ENCODE data around the gene APOC4.

The APOC4 gene

GRCh38 chr19:44974857-44975256, 32.8 kb downstream of the APOC4 start:
- Histone ChIP-seq H3K4ac (ENCODE audit: low read length) (no peak overlapping the region), H2BK12ac (ENCODE audit: low read length) (no peak overlapping the region), H3K18ac (ENCODE audit: low read length) (no peak overlapping the region), H4K91ac (ENCODE audit: low read depth, low read length, poor library complexity) (no peak overlapping the region), H2BK15ac (ENCODE audit: low read length) (no peak overlapping the region), H3K36me3 (replicated peaks in 1 of 2; ENCODE audit: control insufficient read depth in 2 of 2, insufficient read depth in 2 of 2, low read length in 2 of 2) (peaks cover 44 to 75% of the 10 kb centered on the region in 2 donors), H2AK5ac (ENCODE audit: low read depth, low read length) (no peak overlapping the region), H4K8ac (ENCODE audit: low read depth, low read length) (no peak overlapping the region), H2BK5ac (ENCODE audit: low read length) (no peak overlapping the region), H3K79me1 (ENCODE audit: low read depth, low read length) (no peaks in the 10 kb centered on the region), H3K4me2 (ENCODE audit: insufficient read depth, low read length, poor library complexity, severe bottlenecking) (no peak overlapping the region), H3K9ac (ENCODE audit: low read depth, low read length, poor library complexity) (no peak overlapping the region), H3K4me3 (ENCODE audit: low read length in 2 of 2) (no peak overlapping the region), H3K27me3 (ENCODE audit: control insufficient read depth in 3 of 3, insufficient read depth in 3 of 3, low read depth in 1 of 3, low read length in 3 of 3) (no peaks in the 10 kb centered on the region), H2AFZ (ENCODE audit: low read length) (no peak overlapping the region), H3K4me1 (ENCODE audit: control insufficient read depth in 2 of 2, insufficient read depth in 1 of 2, low read depth in 1 of 2, low read length in 2 of 2) (no peaks in the 10 kb centered on the region), H3K9me3 (replicated peaks in 1 of 2; ENCODE audit: control insufficient read depth in 2 of 2, insufficient read depth in 1 of 2, low read depth in 1 of 2, low read length in 2 of 2) (no peaks in the 10 kb centered on the region), H3K14ac (ENCODE audit: low read length) (no peak overlapping the region), H2BK120ac (ENCODE audit: low read depth, low read length) (no peak overlapping the region), H3K27ac (replicated peaks; ENCODE audit: low read length) (no peak overlapping the region), H3K23ac (ENCODE audit: low read depth, low read length, poor library complexity) (no peak overlapping the region)
- DNase-seq (ENCODE audit: low spot score), result no peak
- no CpG with 5 or more reads among the region's 5 CpGs for WGBS, 2 donors (ENCODE audit: extremely low coverage in 2 of 2, insufficient read length in 2 of 2, insufficient replicate concordance in 1 of 2)

DNA sequence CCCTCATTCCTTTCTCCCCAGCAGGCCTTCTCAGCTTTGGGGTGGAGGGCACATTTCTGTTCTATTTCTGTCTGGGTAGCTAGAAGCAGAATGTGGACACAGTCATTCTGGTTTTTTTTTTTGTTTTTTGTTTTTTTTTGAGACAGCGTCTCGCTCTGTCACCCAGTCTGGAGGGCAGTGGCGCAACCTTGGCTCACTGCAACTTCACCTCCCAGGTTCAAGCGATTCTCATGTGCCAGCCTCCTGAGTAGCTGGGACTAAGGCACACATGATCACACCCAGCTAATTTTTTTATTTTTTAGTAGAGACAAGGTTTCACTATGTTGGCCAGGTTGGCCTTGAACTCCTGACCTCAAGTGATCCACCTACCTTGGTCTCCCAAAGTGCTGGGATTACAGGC, 33.4 kb downstream of the APOC4 start:
- Histone ChIP-seq H2AK5ac (ENCODE audit: low read depth, low read length) (no peak overlapping the region), H3K4me2 (ENCODE audit: insufficient read depth, low read length, poor library complexity, severe bottlenecking) (no peak overlapping the region), H4K91ac (ENCODE audit: low read depth, low read length, poor library complexity) (no peak overlapping the region), H3K9me3 (replicated peaks in 1 of 2; ENCODE audit: control insufficient read depth in 2 of 2, insufficient read depth in 1 of 2, low read depth in 1 of 2, low read length in 2 of 2) (no peaks in the 10 kb centered on the region), H2BK5ac (ENCODE audit: low read length) (no peak overlapping the region), H3K4me3 (ENCODE audit: low read length in 2 of 2) (no peak overlapping the region), H3K9ac (ENCODE audit: low read depth, low read length, poor library complexity) (no peak overlapping the region), H2BK15ac (ENCODE audit: low read length) (no peak overlapping the region), H3K79me1 (ENCODE audit: low read depth, low read length) (no peaks in the 10 kb centered on the region), H3K18ac (ENCODE audit: low read length) (no peak overlapping the region), H2AFZ (ENCODE audit: low read length) (no peak overlapping the region), H2BK12ac (ENCODE audit: low read length) (no peak overlapping the region), H3K4me1 (ENCODE audit: control insufficient read depth in 2 of 2, insufficient read depth in 1 of 2, low read depth in 1 of 2, low read length in 2 of 2) (no peaks in the 10 kb centered on the region), H3K23ac (ENCODE audit: low read depth, low read length, poor library complexity) (no peak overlapping the region), H3K27ac (replicated peaks; ENCODE audit: low read length) (no peak overlapping the region), H3K4ac (ENCODE audit: low read length) (no peak overlapping the region), H3K14ac (ENCODE audit: low read length) (no peak overlapping the region), H2BK120ac (ENCODE audit: low read depth, low read length) (no peak overlapping the region), H3K27me3 (ENCODE audit: control insufficient read depth in 3 of 3, insufficient read depth in 3 of 3, low read depth in 1 of 3, low read length in 3 of 3) (no peaks in the 10 kb centered on the region), H3K36me3 (replicated peaks in 1 of 2; ENCODE audit: control insufficient read depth in 2 of 2, insufficient read depth in 2 of 2, low read length in 2 of 2) (peaks cover 45 to 77% of the 10 kb centered on the region in 2 donors), H4K8ac (ENCODE audit: low read depth, low read length) (no peak overlapping the region)
- no CpG with 5 or more reads among the region's 4 CpGs for WGBS, 2 donors (ENCODE audit: extremely low coverage in 2 of 2, insufficient read length in 2 of 2, insufficient replicate concordance in 1 of 2)
- DNase-seq (ENCODE audit: low spot score), result no peak

DNA sequence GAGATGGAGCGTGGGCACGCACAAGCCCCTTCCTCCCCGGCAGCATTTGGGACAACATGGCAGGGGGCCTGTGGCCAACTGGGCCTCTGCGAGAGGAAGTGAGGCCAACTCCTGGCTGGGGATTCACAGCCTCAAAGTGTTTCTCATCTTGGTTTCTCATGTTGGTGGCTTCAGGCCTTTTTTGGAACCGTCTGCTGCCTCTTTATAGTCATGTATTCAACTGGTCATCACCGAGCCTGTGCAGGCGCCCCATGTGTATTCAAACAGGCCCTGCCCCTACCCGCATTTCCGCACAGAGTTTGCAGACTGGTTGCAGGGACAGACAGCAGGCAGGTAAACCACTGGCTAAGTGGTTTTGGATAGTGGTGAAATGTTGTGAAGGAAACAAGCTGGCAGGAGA, 42.0 kb downstream of the APOC4 start:
- DNase-seq (ENCODE audit: low spot score), result no peak
- no peaks in the 10 kb centered on the region for H3K27me3 ChIP-seq (ENCODE audit: control insufficient read depth in 3 of 3, insufficient read depth in 3 of 3, low read depth in 1 of 3, low read length in 3 of 3)
- no peak overlapping the region for H2AFZ ChIP-seq (ENCODE audit: low read length)
- H2BK120ac ChIP-seq (ENCODE audit: low read depth, low read length), result no peak overlapping the region
- H3K36me3 ChIP-seq (replicated peaks in 1 of 2; ENCODE audit: control insufficient read depth in 2 of 2, insufficient read depth in 2 of 2, low read length in 2 of 2), result peaks cover 18 to 84% of the 10 kb centered on the region in 2 donors
- no peak overlapping the region for H2AK5ac ChIP-seq (ENCODE audit: low read depth, low read length)
- H4K8ac ChIP-seq (ENCODE audit: low read depth, low read length), result peak overlapping the region; percentile 48
- H3K4me1 ChIP-seq (ENCODE audit: control insufficient read depth in 2 of 2, insufficient read depth in 1 of 2, low read depth in 1 of 2, low read length in 2 of 2), result no peaks in the 10 kb centered on the region
- H2BK5ac ChIP-seq (ENCODE audit: low read length), result no peak overlapping the region
- no peak overlapping the region for H4K91ac ChIP-seq (ENCODE audit: low read depth, low read length, poor library complexity)
- H2BK15ac ChIP-seq (ENCODE audit: low read length), result no peak overlapping the region
- no peak overlapping the region for H2BK12ac ChIP-seq (ENCODE audit: low read length)
- H3K9ac ChIP-seq (ENCODE audit: low read depth, low read length, poor library complexity), result peak overlapping the region; percentile 44
- no peak overlapping the region for H3K4me3 ChIP-seq (ENCODE audit: low read length in 2 of 2)
- peaks cover 1% of the 10 kb centered on the region for H3K79me1 ChIP-seq (ENCODE audit: low read depth, low read length)
- no peaks in the 10 kb centered on the region for H3K9me3 ChIP-seq (replicated peaks in 1 of 2; ENCODE audit: control insufficient read depth in 2 of 2, insufficient read depth in 1 of 2, low read depth in 1 of 2, low read length in 2 of 2)
- H3K23ac ChIP-seq (ENCODE audit: low read depth, low read length, poor library complexity), result no peak overlapping the region
- WGBS, 2 donors (ENCODE audit: extremely low coverage in 2 of 2, insufficient read length in 2 of 2, insufficient replicate concordance in 1 of 2), result no CpG with 5 or more reads among the region's 9 CpGs
- no peak overlapping the region for H3K4me2 ChIP-seq (ENCODE audit: insufficient read depth, low read length, poor library complexity, severe bottlenecking)
- H3K18ac ChIP-seq (ENCODE audit: low read length), result no peak overlapping the region
- no peak overlapping the region for H3K4ac ChIP-seq (ENCODE audit: low read length)
- H3K14ac ChIP-seq (ENCODE audit: low read length), result no peak overlapping the region
- no peak overlapping the region for H3K27ac ChIP-seq (replicated peaks; ENCODE audit: low read length)

- WGBS, 2 donors (ENCODE audit: extremely low coverage in 2 of 2, insufficient read length in 2 of 2, insufficient replicate concordance in 1 of 2), result no CpG with 5 or more reads among the region's 4 CpGs
- H3K4me1 ChIP-seq (ENCODE audit: control insufficient read depth in 2 of 2, insufficient read depth in 1 of 2, low read depth in 1 of 2, low read length in 2 of 2), result no peaks in the 10 kb centered on the region
- H3K9me3 ChIP-seq (replicated peaks in 1 of 2; ENCODE audit: control insufficient read depth in 2 of 2, insufficient read depth in 1 of 2, low read depth in 1 of 2, low read length in 2 of 2), result no peaks in the 10 kb centered on the region
- H3K23ac ChIP-seq (ENCODE audit: low read depth, low read length, poor library complexity), result no peak overlapping the region
- no peak overlapping the region for H2BK12ac ChIP-seq (ENCODE audit: low read length)
- no peak overlapping the region for H2AFZ ChIP-seq (ENCODE audit: low read length)
- H3K4me3 ChIP-seq (ENCODE audit: low read length in 2 of 2), result no peak overlapping the region
- no peak overlapping the region for H3K18ac ChIP-seq (ENCODE audit: low read length)
- H3K4me2 ChIP-seq (ENCODE audit: insufficient read depth, low read length, poor library complexity, severe bottlenecking), result no peak overlapping the region
- no peak for DNase-seq (ENCODE audit: low spot score)
- no peak overlapping the region for H2AK5ac ChIP-seq (ENCODE audit: low read depth, low read length)
- no peak overlapping the region for H4K91ac ChIP-seq (ENCODE audit: low read depth, low read length, poor library complexity)
- H3K36me3 ChIP-seq (replicated peaks in 1 of 2; ENCODE audit: control insufficient read depth in 2 of 2, insufficient read depth in 2 of 2, low read length in 2 of 2), result peaks cover 18 to 84% of the 10 kb centered on the region in 2 donors
- H3K27me3 ChIP-seq (ENCODE audit: control insufficient read depth in 3 of 3, insufficient read depth in 3 of 3, low read depth in 1 of 3, low read length in 3 of 3), result no peaks in the 10 kb centered on the region
- H4K8ac ChIP-seq (ENCODE audit: low read depth, low read length), result no peak overlapping the region
- H2BK5ac ChIP-seq (ENCODE audit: low read length), result peak overlapping the region; percentile 24
- H3K9ac ChIP-seq (ENCODE audit: low read depth, low read length, poor library complexity), result no peak overlapping the region
- H2BK120ac ChIP-seq (ENCODE audit: low read depth, low read length), result no peak overlapping the region
- H3K79me1 ChIP-seq (ENCODE audit: low read depth, low read length), result peaks cover 1% of the 10 kb centered on the region
- no peak overlapping the region for H3K14ac ChIP-seq (ENCODE audit: low read length)
- H2BK15ac ChIP-seq (ENCODE audit: low read length), result no peak overlapping the region
- no peak overlapping the region for H3K27ac ChIP-seq (replicated peaks; ENCODE audit: low read length)
- H3K4ac ChIP-seq (ENCODE audit: low read length), result no peak overlapping the region
Observed at GRCh38 chr19:44985445-44985844, 43.4 kb downstream of the APOC4 start.

Data from neuronal stem cell (in vitro differentiated cells).